Kidney (tissue), 14 donors: ENCODE measurements around the gene ASIP. TPM values are rescaled to one million over a fixed set of nuclear protein-coding genes. Genes with fewer than 3 reads are reported as not detected.

ENCODE experiments used
- DNase-seq, 5 donors: peaks; one replicate each; pipeline ENCODE4 v3.0.0-alpha.2; 2013 to 2020
- FAIRE-seq: peaks from 2 replicates; lab custom pipeline; 2012; peaks lifted over from hg19 to GRCh38; lab: Jason Lieb, UNC
- H3K27ac ChIP-seq, 2 donors: one replicate each; pipeline ENCODE4 v1.7.0; 2013; ENCODE audit warnings: low read depth in 2 of 2, low read length in 2 of 2, inconsistent platforms in 1 of 2
- H3K27me3 ChIP-seq: one replicate; pipeline ENCODE4 v1.7.1; 2013; ENCODE audit warnings: low read length, inconsistent platforms; ENCODE audit not compliant: control insufficient read depth, insufficient read depth
- H3K36me3 ChIP-seq, 3 donors: one replicate each; pipeline versions ENCODE4 v1.7.0 to v1.7.1; 2013; ENCODE audit warnings: low read length in 3 of 3, control low read depth in 1 of 3, inconsistent platforms in 1 of 3; ENCODE audit not compliant: insufficient read depth in 3 of 3, control insufficient read depth in 2 of 3
- H3K4me1 ChIP-seq, 3 donors: one replicate each; pipeline versions ENCODE4 v1.7.0 to v1.7.1; 2013; ENCODE audit warnings: low read length in 3 of 3, inconsistent platforms in 1 of 3, low read depth in 1 of 3; ENCODE audit not compliant: control insufficient read depth in 2 of 3, insufficient read depth in 2 of 3
- H3K4me3 ChIP-seq, 3 donors: one replicate each; pipeline versions ENCODE4 v1.7.0 to v1.8.1; 2013; ENCODE audit warnings: low read length in 3 of 3, control low read depth in 1 of 3, inconsistent platforms in 1 of 3
- H3K9ac ChIP-seq, 3 donors: one replicate each; pipeline versions ENCODE4 v1.7.0 to v1.7.1; 2013; ENCODE audit warnings: low read length in 3 of 3, control low read depth in 1 of 3, inconsistent platforms in 1 of 3
- H3K9me3 ChIP-seq, 3 donors: one replicate each; pipeline versions ENCODE4 v1.7.0 to v1.7.1; 2013; ENCODE audit warnings: low read length in 3 of 3, control low read depth in 1 of 3, inconsistent platforms in 1 of 3; ENCODE audit not compliant: control insufficient read depth in 2 of 3, insufficient read depth in 1 of 3
- CTCF ChIP-seq: IDR thresholded peaks from 3 replicates; pipeline ENCODE4 v1.5.1; 2012; ENCODE audit warnings: mild to moderate bottlenecking, moderate library complexity, borderline replicate concordance; ENCODE audit not compliant: insufficient read depth; ENCODE audit errors: extremely low read depth
- intact Hi-C: fragments of 100-400 bp; cut with DNase I; formaldehyde crosslinking; loops from one replicate; pipeline ENCODE4 v1.11.1; 2022
- polyA plus RNA-seq: library from polyadenylated mRNA; stranded (reverse); fragments of 350-450 nt; fragmentation: Illumina TruSeq; extraction: RNeasy Lipid Tissue Mini Kit (QIAGEN cat#74804); gene quantifications from one replicate; pipeline ENCODE4 v1.2.3, GENCODE V29; 2014; ENCODE audit warnings: low read depth, low replicate concordance; ENCODE audit not compliant: insufficient read depth
- total RNA-seq: library from RNA; stranded (reverse); fragmentation: NEBNext Ultra II Directional; extraction: Animal tissue kit (Norgen Biotek cat#: 25700); gene quantifications from one replicate; pipeline ENCODE4 v1.2.1, GENCODE V29; 2021
- donor health status: control.
- donor health status: control.
- donor health status: control.
- donor health status: control.
- donor health status: control.
- donor health status: DM: yes; HTN: yes; CAD: no.
- donor health status: Normal renal cell carcinoma (clear cell type).

The ASIP gene
- total and polyA plus RNA-seq, 2 donors from 2014 or later: 0.84 TPM; not detected in 1

GRCh38 chr20:34274694-34275093 is 33.5 kb downstream of the ASIP start:
- no peak overlapping the region for H3K4me3 ChIP-seq
- no peak overlapping the region for H3K27ac ChIP-seq
- H3K9ac ChIP-seq: no peak overlapping the region
- no peaks in the 10 kb centered on the region for H3K27me3 ChIP-seq
- peaks cover 0 to 11% (median 10%) of the 10 kb centered on the region in 3 donors for H3K36me3 ChIP-seq
- H3K9me3 ChIP-seq: no peaks in the 10 kb centered on the region
- DNase-seq (no peak), FAIRE-seq (no peak)
- no peaks in the 10 kb centered on the region for H3K4me1 ChIP-seq
- intact Hi-C loops: no loop called here
- TF ChIP-seq CTCF: no peak

GRCh38 chr20:34281177-34281576 is 40.0 kb downstream of the ASIP start:
- Histone ChIP-seq H3K9me3 (no peaks in the 10 kb centered on the region), H3K4me3 (no peak overlapping the region), H3K9ac (no peak overlapping the region), H3K36me3 (peaks cover 0 to 50% (median 35%) of the 10 kb centered on the region in 3 donors), H3K4me1 (no peaks in the 10 kb centered on the region), H3K27ac (no peak overlapping the region), H3K27me3 (no peaks in the 10 kb centered on the region)
- no peak for TF ChIP-seq CTCF
- DNase-seq: no peak
- intact Hi-C loops: no loop called here
- no peak for FAIRE-seq

- Histone ChIP-seq H3K27me3 (no peaks in the 10 kb centered on the region), H3K4me1 (no peaks in the 10 kb centered on the region), H3K9ac (no peak overlapping the region), H3K9me3 (no peaks in the 10 kb centered on the region), H3K27ac (no peak overlapping the region), H3K36me3 (peaks cover 0 to 50% (median 35%) of the 10 kb centered on the region in 3 donors), H3K4me3 (no peak overlapping the region)
- intact Hi-C loops: no loop called here
- no peak for TF ChIP-seq CTCF
- no peak for FAIRE-seq
- no peak for DNase-seq
Measured at GRCh38 chr20:34282041-34282440, 40.8 kb downstream of the ASIP start.

- Histone ChIP-seq H3K4me3 (no peak overlapping the region), H3K9me3 (no peaks in the 10 kb centered on the region), H3K27me3 (no peaks in the 10 kb centered on the region), H3K9ac (no peak overlapping the region), H3K27ac (no peak overlapping the region), H3K36me3 (peaks cover 0 to 50% (median 32%) of the 10 kb centered on the region in 3 donors), H3K4me1 (no peaks in the 10 kb centered on the region)
- TF ChIP-seq CTCF: no peak
- intact Hi-C loops: no loop called here
- FAIRE-seq (no peak), DNase-seq (no peak)
Measured at GRCh38 chr20:34283844-34284243, 42.6 kb downstream of the ASIP start.
